Upper lobe of left lung (tissue), 4 donors: ENCODE results near the gene RNF7.

Experiments used
- POLR2A ChIP-seq, 4 donors: fragments of 450-650 bp; IDR thresholded peaks; one replicate each; pipeline ENCODE4 v1.5.1; 2016 to 2017; ENCODE audit warnings: antibody characterized with exemption in 4 of 4, mild to moderate bottlenecking in 2 of 4
- TF ChIP-seq, protein P1 (sequence below), 6 experiments: fragments of 450-650 bp in 4 of 6; fragments of 200-600 bp in 2 of 6; sonication (generic) in 2 of 6; IDR thresholded peaks; one replicate each; pipeline ENCODE4 v1.5.1; 2016 to 2019; ENCODE audit warnings: antibody characterized with exemption in 6 of 6

DNA sequence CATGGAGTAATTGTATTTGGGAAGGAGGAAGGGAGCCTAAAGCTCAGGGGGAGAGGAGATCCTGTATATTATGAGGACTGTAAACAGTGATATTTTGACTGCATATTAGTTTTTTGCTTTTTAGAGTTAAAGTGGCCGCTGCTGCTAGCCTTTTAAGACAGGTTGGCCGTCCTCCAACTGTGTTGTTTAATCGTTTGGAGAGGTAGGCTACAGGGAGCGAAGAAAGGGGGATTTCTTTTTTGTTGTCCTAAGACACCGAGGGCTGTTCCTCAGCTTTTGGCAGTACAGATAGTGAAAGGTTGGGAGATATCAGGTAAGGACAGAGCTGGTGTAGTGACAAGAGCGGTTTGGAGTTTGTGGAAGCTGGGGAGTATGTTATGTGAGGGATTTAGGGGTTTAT lies 38.2 kb upstream of the RNF7 start:
- TF ChIP-seq, protein P1, sequence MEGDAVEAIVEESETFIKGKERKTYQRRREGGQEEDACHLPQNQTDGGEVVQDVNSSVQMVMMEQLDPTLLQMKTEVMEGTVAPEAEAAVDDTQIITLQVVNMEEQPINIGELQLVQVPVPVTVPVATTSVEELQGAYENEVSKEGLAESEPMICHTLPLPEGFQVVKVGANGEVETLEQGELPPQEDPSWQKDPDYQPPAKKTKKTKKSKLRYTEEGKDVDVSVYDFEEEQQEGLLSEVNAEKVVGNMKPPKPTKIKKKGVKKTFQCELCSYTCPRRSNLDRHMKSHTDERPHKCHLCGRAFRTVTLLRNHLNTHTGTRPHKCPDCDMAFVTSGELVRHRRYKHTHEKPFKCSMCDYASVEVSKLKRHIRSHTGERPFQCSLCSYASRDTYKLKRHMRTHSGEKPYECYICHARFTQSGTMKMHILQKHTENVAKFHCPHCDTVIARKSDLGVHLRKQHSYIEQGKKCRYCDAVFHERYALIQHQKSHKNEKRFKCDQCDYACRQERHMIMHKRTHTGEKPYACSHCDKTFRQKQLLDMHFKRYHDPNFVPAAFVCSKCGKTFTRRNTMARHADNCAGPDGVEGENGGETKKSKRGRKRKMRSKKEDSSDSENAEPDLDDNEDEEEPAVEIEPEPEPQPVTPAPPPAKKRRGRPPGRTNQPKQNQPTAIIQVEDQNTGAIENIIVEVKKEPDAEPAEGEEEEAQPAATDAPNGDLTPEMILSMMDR (IDR thresholded peaks at IDR 0.05) = no peak
- no peak for TF ChIP-seq POLR2A (IDR thresholded peaks at IDR 0.05)
